Peyer's patch (tissue), 4 donors: ENCODE data around the gene FREM1. TPM values are rescaled to one million over a fixed set of nuclear protein-coding genes. Genes with fewer than 3 reads are reported as not detected.

ENCODE experiments used
- DNase-seq, 3 donors: peaks; one replicate each; pipeline ENCODE4 v3.0.0-alpha.2; 2017 to 2019
- H3K27ac ChIP-seq, 4 donors: fragments of 200-600 bp; sonication (generic); one replicate each; pipeline ENCODE4 v1.5.1; 2016 to 2019
- H3K27me3 ChIP-seq, 2 donors: fragments of 200-600 bp; sonication (generic); one replicate each; pipeline ENCODE4 v1.5.1; 2019
- H3K36me3 ChIP-seq, 3 donors: fragments of 200-600 bp; sonication (generic); one replicate each; pipeline ENCODE4 v1.5.1; 2016 to 2019
- H3K4me1 ChIP-seq, 4 donors: fragments of 200-600 bp; sonication (generic); one replicate each; pipeline ENCODE4 v1.5.1; 2016 to 2019
- H3K4me3 ChIP-seq, 4 donors: fragments of 200-600 bp; sonication (generic); 1 replicate in 3 of 4; 2 replicates in 1 of 4; pipeline ENCODE4 v1.5.1; 2016 to 2019; ENCODE audit warnings: mild to moderate bottlenecking in 1 of 4
- H3K9me3 ChIP-seq, 4 donors: fragments of 200-600 bp; sonication (generic); one replicate each; pipeline ENCODE4 v1.5.1; 2016 to 2019; ENCODE audit warnings: mild to moderate bottlenecking in 1 of 4
- CTCF ChIP-seq, 6 experiments: fragments of 450-650 bp in 4 of 6; fragments of 200-600 bp in 2 of 6; sonication (generic) in 1 of 6; IDR thresholded peaks; one replicate each; pipeline ENCODE4 v1.5.1; 2017 to 2019; ENCODE audit warnings: antibody characterized with exemption in 6 of 6, mild to moderate bottlenecking in 3 of 6, moderate library complexity in 1 of 6
- POLR2A ChIP-seq, 2 donors: fragments of 450-650 bp; IDR thresholded peaks; one replicate each; pipeline ENCODE4 v1.5.1; 2017; ENCODE audit warnings: antibody characterized with exemption in 2 of 2, mild to moderate bottlenecking in 2 of 2, moderate library complexity in 2 of 2
- total RNA-seq, 4 donors: library from RNA; depleted of rRNA; stranded (reverse); fragments of >200 nt; gene quantifications; one replicate each; pipeline ENCODE4 v1.1.0, GENCODE V29; 2016

Gene FREM1
- total RNA-seq, 4 donors from 2014 or later: 31.4 to 108 (median 54.0) TPM

DNA sequence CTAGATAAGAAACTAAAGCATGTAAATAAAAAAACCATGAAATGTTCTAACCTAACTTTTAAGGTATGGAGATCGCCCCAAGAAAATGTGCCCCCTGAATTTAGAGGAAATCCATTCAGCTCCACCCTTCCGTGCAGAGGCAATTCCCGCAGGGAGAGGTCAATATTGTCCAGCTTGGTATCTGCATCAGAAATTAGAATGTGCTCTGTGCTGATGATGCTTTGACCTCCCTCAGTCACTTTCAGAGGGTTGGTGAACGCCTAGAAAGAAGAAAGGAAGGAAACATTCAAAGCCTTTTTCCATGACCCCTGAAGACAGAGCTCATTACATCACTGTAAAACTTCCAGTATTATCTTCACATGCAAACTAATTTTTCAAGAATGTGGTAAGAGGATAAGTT lies 91.0 kb downstream of the FREM1 start:
- Histone ChIP-seq H3K4me1 (no peaks in the 10 kb centered on the region), H3K36me3 (peaks cover 0 to 40% (median 0%) of the 10 kb centered on the region in 3 donors), H3K27me3 (no peaks in the 10 kb centered on the region), H3K27ac (no peak overlapping the region), H3K4me3 (no peak overlapping the region), H3K9me3 (no peaks in the 10 kb centered on the region)
- DNase-seq: no peak
- no peak for TF ChIP-seq CTCF (IDR thresholded peaks at IDR 0.05)
- TF ChIP-seq POLR2A (IDR thresholded peaks at IDR 0.05): no peak

DNA sequence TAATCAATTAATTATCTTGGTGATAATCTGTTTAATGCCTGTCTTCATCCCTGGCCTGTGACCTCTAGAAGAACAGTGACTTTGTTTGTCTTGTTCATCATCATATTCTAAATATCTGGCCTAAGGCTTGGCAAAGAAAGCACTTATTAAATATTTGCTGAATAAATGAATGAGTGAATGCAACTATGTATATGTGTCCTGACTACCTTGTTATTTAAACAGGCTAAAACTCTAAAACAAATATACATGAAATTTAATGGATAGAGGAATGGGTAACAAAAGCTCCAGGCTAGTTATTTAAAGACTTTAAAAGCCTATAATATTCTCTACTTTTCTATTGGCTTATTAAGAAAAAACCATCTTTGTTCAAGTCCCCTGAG lies 96.0 kb downstream of the FREM1 start:
- no peaks in the 10 kb centered on the region for H3K27me3 ChIP-seq
- no peak overlapping the region for H3K4me3 ChIP-seq
- H3K4me1 ChIP-seq: no peaks in the 10 kb centered on the region
- no peaks in the 10 kb centered on the region for H3K9me3 ChIP-seq
- no peak for DNase-seq
- H3K27ac ChIP-seq: no peak overlapping the region
- no peak for TF ChIP-seq CTCF (IDR thresholded peaks at IDR 0.05)
- no peak for TF ChIP-seq POLR2A (IDR thresholded peaks at IDR 0.05)
- peaks cover 0 to 25% (median 0%) of the 10 kb centered on the region in 3 donors for H3K36me3 ChIP-seq

GRCh38 chr9:14813336-14814248 lies 96.6 kb downstream of the FREM1 start:
- Histone ChIP-seq H3K36me3 (peaks cover 0 to 23% (median 0%) of the 10 kb centered on the region in 3 donors), H3K27me3 (no peaks in the 10 kb centered on the region), H3K9me3 (no peaks in the 10 kb centered on the region), H3K4me3 (no peak overlapping the region), H3K4me1 (no peaks in the 10 kb centered on the region), H3K27ac (no peak overlapping the region)
- TF ChIP-seq POLR2A (IDR thresholded peaks at IDR 0.05): no peak
- TF ChIP-seq CTCF (IDR thresholded peaks at IDR 0.05): no peak
- no peak for DNase-seq

DNA sequence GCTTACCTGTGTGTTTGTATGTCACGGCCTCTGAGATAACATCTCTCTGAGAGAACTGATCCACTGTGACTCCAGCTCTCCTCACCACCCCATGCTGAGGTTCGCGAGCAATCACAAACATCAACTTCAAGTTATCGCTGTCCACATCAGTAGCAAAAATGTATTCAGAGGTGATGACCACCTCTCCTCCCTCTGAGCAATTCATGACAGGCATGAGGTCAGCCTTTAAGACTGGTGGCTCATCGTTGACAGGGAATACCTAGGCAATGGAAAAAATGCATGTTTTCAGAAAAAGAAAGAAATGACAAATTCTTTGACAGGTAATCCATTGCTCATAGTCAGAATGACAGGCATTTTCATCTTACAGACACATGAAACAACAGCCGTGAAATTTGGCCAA lies 97.4 kb downstream of the FREM1 start:
- H3K27ac ChIP-seq: no peak overlapping the region
- H3K4me3 ChIP-seq: no peak overlapping the region
- TF ChIP-seq CTCF (IDR thresholded peaks at IDR 0.05) (no peak), POLR2A (IDR thresholded peaks at IDR 0.05) (no peak)
- H3K4me1 ChIP-seq: no peaks in the 10 kb centered on the region
- H3K9me3 ChIP-seq: no peaks in the 10 kb centered on the region
- H3K36me3 ChIP-seq: peaks cover 0 to 26% (median 0%) of the 10 kb centered on the region in 3 donors
- DNase-seq: no peak
- no peaks in the 10 kb centered on the region for H3K27me3 ChIP-seq

- no peak for DNase-seq
Measured at GRCh38 chr9:14811844-14812243, 98.4 kb downstream of the FREM1 start.

More at GRCh38 chr9:14811844-14812243, 98.4 kb downstream of the FREM1 start:
- Histone ChIP-seq H3K36me3 (peaks cover 0 to 19% (median 0%) of the 10 kb centered on the region in 3 donors), H3K4me3 (no peak overlapping the region), H3K27me3 (no peaks in the 10 kb centered on the region), H3K27ac (no peak overlapping the region), H3K4me1 (no peaks in the 10 kb centered on the region), H3K9me3 (no peaks in the 10 kb centered on the region)
- TF ChIP-seq POLR2A (IDR thresholded peaks at IDR 0.05): no peak
- no peak for TF ChIP-seq CTCF (IDR thresholded peaks at IDR 0.05)
